BLaER1 treated with 17β-estradiol and CSF1 and Interleukin-3, amounts not matched to agents 10 nM and 100 nM (cell line): Measurements from ENCODE around the gene PTCHD4.

Experiments
- H3K27ac ChIP-seq, 11 experiments: shearing (Covaris generic); formaldehyde crosslinking; 2 replicates each; pipeline ENCODE4 v1.8.1; 2022
- H3K27me3 ChIP-seq, 11 experiments: shearing (Covaris generic); formaldehyde crosslinking; 2 replicates each; pipeline ENCODE4 v1.8.1; 2022
- H3K36me3 ChIP-seq, 11 experiments: shearing (Covaris generic); formaldehyde crosslinking; 2 replicates each; pipeline ENCODE4 v1.8.1; 2022
- H3K4me1 ChIP-seq, 10 experiments: shearing (Covaris generic); formaldehyde crosslinking; 2 replicates each; pipeline ENCODE4 v1.8.1; 2022
- H3K4me2 ChIP-seq, 11 experiments: shearing (Covaris generic); formaldehyde crosslinking; 2 replicates each; pipeline ENCODE4 v1.8.1; 2022
- H3K4me3 ChIP-seq, 10 experiments: shearing (Covaris generic); formaldehyde crosslinking; 2 replicates each; pipeline ENCODE4 v1.8.1; 2022
- H3K9ac ChIP-seq, 11 experiments: shearing (Covaris generic); formaldehyde crosslinking; 2 replicates each; pipeline ENCODE4 v1.8.1; 2022
- H3K9me3 ChIP-seq, 11 experiments: shearing (Covaris generic); formaldehyde crosslinking; replicated peaks in 1 of 11; 2 replicates each; pipeline ENCODE4 v1.8.1; 2022
- H4K20me1 ChIP-seq, 11 experiments: shearing (Covaris generic); formaldehyde crosslinking; 2 replicates each; pipeline ENCODE4 v1.8.1; 2022
- Cebpa-rat ChIP-seq, 11 experiments: shearing (Covaris generic); IDR thresholded peaks; 2 replicates each; pipeline ENCODE4 v1.8.1; 2022

PTCHD4 gene

GRCh38 chr6:48101290-48101689, 9.7 kb downstream of the PTCHD4 start:
- no peaks in the 10 kb centered on the region for H3K27me3 ChIP-seq
- TF ChIP-seq Cebpa-rat (IDR thresholded peaks at IDR 0.05): no peak

DNA sequence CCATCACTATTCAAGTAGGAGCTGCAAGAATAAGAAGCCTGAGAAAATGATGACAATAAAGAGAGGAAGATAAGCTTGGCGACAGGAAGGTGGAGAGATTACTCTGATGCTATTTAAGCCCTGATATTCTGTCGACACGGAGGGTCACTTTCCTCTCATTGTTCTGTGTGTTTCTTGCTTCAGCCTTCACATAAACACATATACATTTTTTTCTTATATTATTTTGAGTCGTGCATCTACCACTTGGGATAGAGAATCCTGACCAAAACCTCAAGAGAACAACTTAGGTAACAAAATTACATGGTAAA, 10.5 kb downstream of the PTCHD4 start:
- no peaks in the 10 kb centered on the region for H3K36me3 ChIP-seq
- H3K4me1 ChIP-seq: peaks cover 0 to 9% (median 0%) of the 10 kb centered on the region in 10 experiments; a peak in 2 of 20 replicates
- no peak overlapping the region for H3K27ac ChIP-seq
- no peaks in the 10 kb centered on the region for H4K20me1 ChIP-seq
- H3K9me3 ChIP-seq: no peaks in the 10 kb centered on the region; a peak in 2 of 22 replicates
- H3K27me3 ChIP-seq: no peaks in the 10 kb centered on the region
- TF ChIP-seq Cebpa-rat (IDR thresholded peaks at IDR 0.05): no peak
- H3K4me2 ChIP-seq: no peak overlapping the region
- no peak overlapping the region for H3K4me3 ChIP-seq
- H3K9ac ChIP-seq: no peak overlapping the region

More at GRCh38 chr6:48101290-48101689, 9.7 kb downstream of the PTCHD4 start:
- no peaks in the 10 kb centered on the region for H3K36me3 ChIP-seq
- H4K20me1 ChIP-seq: no peaks in the 10 kb centered on the region
- H3K4me3 ChIP-seq: no peak overlapping the region
- H3K4me1 ChIP-seq: peaks cover 0 to 9% (median 0%) of the 10 kb centered on the region in 10 experiments; a peak in 2 of 20 replicates
- no peak overlapping the region for H3K27ac ChIP-seq
- no peaks in the 10 kb centered on the region; a peak in 2 of 22 replicates for H3K9me3 ChIP-seq
- no peak overlapping the region for H3K4me2 ChIP-seq
- H3K9ac ChIP-seq: no peak overlapping the region

GRCh38 chr6:48099713-48100587, 11.0 kb downstream of the PTCHD4 start:
- peaks cover 0 to 9% (median 0%) of the 10 kb centered on the region in 10 experiments; a peak in 2 of 20 replicates for H3K4me1 ChIP-seq
- no peaks in the 10 kb centered on the region for H4K20me1 ChIP-seq
- no peaks in the 10 kb centered on the region for H3K27me3 ChIP-seq
- H3K36me3 ChIP-seq: no peaks in the 10 kb centered on the region
- H3K9ac ChIP-seq: no peak overlapping the region
- no peak for TF ChIP-seq Cebpa-rat (IDR thresholded peaks at IDR 0.05)
- H3K4me3 ChIP-seq: no peak overlapping the region
- H3K4me2 ChIP-seq: no peak overlapping the region
- H3K9me3 ChIP-seq: no peaks in the 10 kb centered on the region; a peak in 2 of 22 replicates
- no peak overlapping the region for H3K27ac ChIP-seq

GRCh38 chr6:48098923-48099322, 12.1 kb downstream of the PTCHD4 start:
- no peak for TF ChIP-seq Cebpa-rat (IDR thresholded peaks at IDR 0.05)
- no peak overlapping the region for H3K27ac ChIP-seq
- no peaks in the 10 kb centered on the region; a peak in 2 of 22 replicates for H3K9me3 ChIP-seq

DNA sequence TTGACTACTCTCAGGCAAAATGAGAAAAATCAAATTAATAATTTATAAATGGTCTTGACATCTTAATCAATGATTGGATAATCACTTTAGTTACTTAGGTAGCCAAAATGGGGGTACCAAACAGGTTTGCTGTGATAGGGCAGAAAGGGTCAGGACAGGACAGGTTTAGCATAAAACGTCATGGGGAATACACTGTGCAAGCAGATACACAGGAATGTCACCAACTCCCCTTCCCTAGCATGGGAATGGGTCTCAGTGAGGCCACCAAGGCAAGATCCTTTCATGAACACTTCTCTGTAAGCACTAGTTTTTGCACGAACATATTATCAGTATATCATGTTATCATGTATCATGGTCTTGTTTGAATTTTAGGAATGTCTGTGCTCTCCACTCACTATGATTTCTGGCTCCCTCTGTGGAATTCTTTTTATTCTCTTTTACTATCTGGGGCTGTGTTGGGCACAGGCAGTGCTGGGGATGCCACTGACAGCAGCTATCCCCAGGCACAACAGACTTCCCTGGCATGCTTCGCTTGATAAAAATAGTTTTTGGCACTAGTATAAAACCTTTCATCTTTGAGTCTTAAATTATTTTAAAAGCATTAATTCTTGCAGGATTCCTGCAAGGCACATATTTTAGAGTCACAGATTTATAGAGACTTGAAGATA, 18.3 kb downstream of the PTCHD4 start:
- H3K4me3 ChIP-seq: no peak overlapping the region
- no peaks in the 10 kb centered on the region for H3K27me3 ChIP-seq
- TF ChIP-seq Cebpa-rat (IDR thresholded peaks at IDR 0.05): no peak
- H3K9me3 ChIP-seq: no peaks in the 10 kb centered on the region
- H3K27ac ChIP-seq: no peak overlapping the region
- H3K4me1 ChIP-seq: no peaks in the 10 kb centered on the region
- no peak overlapping the region for H3K4me2 ChIP-seq
- H3K9ac ChIP-seq: no peak overlapping the region
- H3K36me3 ChIP-seq: no peaks in the 10 kb centered on the region
- H4K20me1 ChIP-seq: no peaks in the 10 kb centered on the region

More at GRCh38 chr6:48098923-48099322, 12.1 kb downstream of the PTCHD4 start:
- Histone ChIP-seq H3K4me2 (no peak overlapping the region), H3K27me3 (no peaks in the 10 kb centered on the region), H3K9ac (no peak overlapping the region), H3K36me3 (no peaks in the 10 kb centered on the region), H4K20me1 (no peaks in the 10 kb centered on the region), H3K4me1 (peaks cover 0 to 9% (median 0%) of the 10 kb centered on the region in 10 experiments; a peak in 2 of 20 replicates), H3K4me3 (no peak overlapping the region)

- Histone ChIP-seq H3K27ac (no peak overlapping the region), H3K36me3 (no peaks in the 10 kb centered on the region), H3K4me1 (no peaks in the 10 kb centered on the region), H3K4me2 (no peak overlapping the region), H4K20me1 (no peaks in the 10 kb centered on the region), H3K27me3 (no peaks in the 10 kb centered on the region), H3K9me3 (no peaks in the 10 kb centered on the region), H3K9ac (no peak overlapping the region), H3K4me3 (no peak overlapping the region)
- no peak for TF ChIP-seq Cebpa-rat (IDR thresholded peaks at IDR 0.05)
These were observed 20.5 kb downstream of the PTCHD4 start for GRCh38 chr6:48090546-48090945.

DNA sequence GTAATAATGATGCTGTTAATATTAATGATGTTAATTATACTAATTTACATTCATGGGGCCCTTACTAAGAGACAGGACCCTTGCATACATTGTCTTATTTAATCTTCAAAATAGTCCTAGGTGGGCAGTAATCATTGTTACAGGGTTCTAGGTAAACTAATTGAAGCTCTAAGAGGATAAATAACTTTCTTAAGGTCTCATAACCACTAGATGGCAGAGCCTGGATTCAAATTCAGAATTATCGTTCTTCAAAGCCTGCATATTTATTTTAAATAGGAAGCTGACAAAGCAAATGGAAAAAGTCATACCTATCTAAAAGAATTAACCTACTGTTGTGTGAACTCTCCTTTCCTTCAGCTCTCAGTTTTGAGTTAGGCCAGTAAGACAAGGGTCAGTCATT, 23.5 kb downstream of the PTCHD4 start:
- Histone ChIP-seq H3K9ac (no peak overlapping the region), H3K4me3 (no peak overlapping the region), H3K9me3 (peaks cover 0 to 7% (median 0%) of the 10 kb centered on the region in 11 experiments; a peak in 3 of 22 replicates), H3K4me1 (no peaks in the 10 kb centered on the region), H3K4me2 (no peak overlapping the region), H3K27me3 (no peaks in the 10 kb centered on the region), H4K20me1 (no peaks in the 10 kb centered on the region), H3K27ac (no peak overlapping the region), H3K36me3 (no peaks in the 10 kb centered on the region)
- no peak for TF ChIP-seq Cebpa-rat (IDR thresholded peaks at IDR 0.05)

- no peaks in the 10 kb centered on the region for H3K4me1 ChIP-seq
- H3K9me3 ChIP-seq: peaks cover 0 to 7% (median 0%) of the 10 kb centered on the region in 11 experiments; a peak in 3 of 22 replicates
- H3K4me3 ChIP-seq: no peak overlapping the region
- H3K27ac ChIP-seq: no peak overlapping the region
- TF ChIP-seq Cebpa-rat (IDR thresholded peaks at IDR 0.05): no peak
- no peak overlapping the region for H3K4me2 ChIP-seq
- no peaks in the 10 kb centered on the region for H3K27me3 ChIP-seq
- H3K9ac ChIP-seq: no peak overlapping the region
- H3K36me3 ChIP-seq: no peaks in the 10 kb centered on the region
- no peaks in the 10 kb centered on the region for H4K20me1 ChIP-seq
These were observed 24.8 kb downstream of the PTCHD4 start for GRCh38 chr6:48086187-48086586.

GRCh38 chr6:48085131-48085741, 25.8 kb downstream of the PTCHD4 start:
- Histone ChIP-seq H3K4me1 (no peaks in the 10 kb centered on the region), H3K4me2 (no peak overlapping the region), H3K27me3 (no peaks in the 10 kb centered on the region), H3K9me3 (peaks cover 0 to 7% (median 0%) of the 10 kb centered on the region in 11 experiments; a peak in 3 of 22 replicates), H3K4me3 (no peak overlapping the region), H3K27ac (no peak overlapping the region), H3K36me3 (no peaks in the 10 kb centered on the region), H4K20me1 (no peaks in the 10 kb centered on the region), H3K9ac (no peak overlapping the region)
- TF ChIP-seq Cebpa-rat (IDR thresholded peaks at IDR 0.05): no peak
